Memory B cell (primary cell): ENCODE data around the gene PDHX.

Source experiments
- ATAC-seq: fragments of 150-1000 bp; cut with Tn5 transposase; 2 replicates; pipeline ENCODE4 v1.10.0; 2021; ENCODE audit warnings: low read depth, mild to moderate bottlenecking, moderate library complexity
- DNase-seq, 2 donors: peaks; one replicate each; pipeline ENCODE4 v3.0.0; 2022; ENCODE audit warnings: low spot score in 2 of 2
- H3K27ac Mint-ChIP-seq: one replicate; pipeline ENCODE4 v1.8.0; 2022; ENCODE audit warnings: mild to moderate bottlenecking, moderate library complexity, mixed read lengths
- H3K27me3 Mint-ChIP-seq: one replicate; pipeline ENCODE4 v1.8.0; 2022; ENCODE audit warnings: mixed read lengths
- H3K36me3 Mint-ChIP-seq: one replicate; pipeline ENCODE4 v1.8.0; 2022; ENCODE audit warnings: mild to moderate bottlenecking, mixed read lengths
- H3K4me1 Mint-ChIP-seq: one replicate; pipeline ENCODE4 v1.8.0; 2022; ENCODE audit warnings: mixed read lengths
- H3K4me3 Mint-ChIP-seq: one replicate; pipeline ENCODE4 v1.8.0; 2022; ENCODE audit warnings: mild to moderate bottlenecking, moderate library complexity, mixed read lengths
- H3K9me3 Mint-ChIP-seq: one replicate; pipeline ENCODE4 v1.8.0; 2022; ENCODE audit warnings: mixed read lengths

Gene PDHX

GRCh38 chr11:34924714-34925113 lies 8.3 kb downstream of the PDHX start:
- Mint-ChIP-seq H3K27ac (no peak overlapping the region), H3K4me1 (peaks cover 7% of the 10 kb centered on the region), H3K36me3 (peaks cover 2% of the 10 kb centered on the region), H3K4me3 (no peak overlapping the region), H3K27me3 (no peaks in the 10 kb centered on the region), H3K9me3 (no peaks in the 10 kb centered on the region)
- ATAC-seq (no peak), DNase-seq (no peak)

GRCh38 chr11:34926101-34926830 lies 9.8 kb downstream of the PDHX start:
- peak in 1 of 2 donors; percentile 40 for DNase-seq
- ATAC-seq: peak; percentile 53
- H3K27ac Mint-ChIP-seq: no peak overlapping the region
- peaks cover 5% of the 10 kb centered on the region for H3K4me1 Mint-ChIP-seq
- H3K27me3 Mint-ChIP-seq: no peaks in the 10 kb centered on the region
- no peaks in the 10 kb centered on the region for H3K9me3 Mint-ChIP-seq
- no peak overlapping the region for H3K4me3 Mint-ChIP-seq
- no peaks in the 10 kb centered on the region for H3K36me3 Mint-ChIP-seq

GRCh38 chr11:34926831-34927132 lies 10.4 kb downstream of the PDHX start:
- no peak for ATAC-seq
- H3K4me1 Mint-ChIP-seq: peaks cover 5% of the 10 kb centered on the region
- no peaks in the 10 kb centered on the region for H3K27me3 Mint-ChIP-seq
- H3K4me3 Mint-ChIP-seq: no peak overlapping the region
- H3K36me3 Mint-ChIP-seq: no peaks in the 10 kb centered on the region
- DNase-seq: no peak
- no peak overlapping the region for H3K27ac Mint-ChIP-seq
- H3K9me3 Mint-ChIP-seq: no peaks in the 10 kb centered on the region

- H3K27ac Mint-ChIP-seq: no peak overlapping the region
- ATAC-seq (no peak), DNase-seq (no peak)
- no peaks in the 10 kb centered on the region for H3K9me3 Mint-ChIP-seq
- peaks cover 2% of the 10 kb centered on the region for H3K4me1 Mint-ChIP-seq
- H3K4me3 Mint-ChIP-seq: no peak overlapping the region
- peaks cover 4% of the 10 kb centered on the region for H3K36me3 Mint-ChIP-seq
- no peaks in the 10 kb centered on the region for H3K27me3 Mint-ChIP-seq
Observed at GRCh38 chr11:34928268-34928959, 12.0 kb downstream of the PDHX start.

GRCh38 chr11:34928960-34929680 lies 12.7 kb downstream of the PDHX start:
- Mint-ChIP-seq H3K4me3 (no peak overlapping the region), H3K9me3 (no peaks in the 10 kb centered on the region), H3K27me3 (no peaks in the 10 kb centered on the region), H3K4me1 (peaks cover 2% of the 10 kb centered on the region), H3K36me3 (peaks cover 4% of the 10 kb centered on the region), H3K27ac (no peak overlapping the region)
- no peak for ATAC-seq
- no peak for DNase-seq

GRCh38 chr11:34929794-34930763 lies 13.7 kb downstream of the PDHX start:
- Mint-ChIP-seq H3K36me3 (peaks cover 5% of the 10 kb centered on the region), H3K27ac (no peak overlapping the region), H3K4me1 (peaks cover 2% of the 10 kb centered on the region), H3K4me3 (no peak overlapping the region), H3K27me3 (no peaks in the 10 kb centered on the region), H3K9me3 (no peaks in the 10 kb centered on the region)
- ATAC-seq: no peak
- no peak for DNase-seq

GRCh38 chr11:34936945-34937629 lies 20.7 kb downstream of the PDHX start:
- Mint-ChIP-seq H3K4me3 (no peak overlapping the region), H3K4me1 (peaks cover 12% of the 10 kb centered on the region), H3K36me3 (peaks cover 24% of the 10 kb centered on the region), H3K9me3 (no peaks in the 10 kb centered on the region), H3K27ac (no peak overlapping the region), H3K27me3 (no peaks in the 10 kb centered on the region)
- ATAC-seq: no peak
- DNase-seq: no peak

GRCh38 chr11:34938611-34939010 lies 22.2 kb downstream of the PDHX start:
- Mint-ChIP-seq H3K9me3 (no peaks in the 10 kb centered on the region), H3K4me1 (peaks cover 12% of the 10 kb centered on the region), H3K27ac (no peak overlapping the region), H3K4me3 (no peak overlapping the region), H3K36me3 (peaks cover 23% of the 10 kb centered on the region), H3K27me3 (no peaks in the 10 kb centered on the region)
- ATAC-seq: no peak
- DNase-seq: no peak

GRCh38 chr11:34940026-34940677 lies 23.7 kb downstream of the PDHX start:
- no peak for DNase-seq
- H3K36me3 Mint-ChIP-seq: peaks cover 28% of the 10 kb centered on the region

GRCh38 chr11:34941688-34942087 lies 25.3 kb downstream of the PDHX start:
- peak overlapping the region; percentile 18 for H3K27ac Mint-ChIP-seq
- H3K27me3 Mint-ChIP-seq: no peaks in the 10 kb centered on the region
- H3K4me1 Mint-ChIP-seq: peaks cover 3% of the 10 kb centered on the region
- H3K36me3 Mint-ChIP-seq: peaks cover 21% of the 10 kb centered on the region
- H3K9me3 Mint-ChIP-seq: no peaks in the 10 kb centered on the region
- no peak for DNase-seq
- ATAC-seq: no peak
- no peak overlapping the region for H3K4me3 Mint-ChIP-seq

More at GRCh38 chr11:34940026-34940677, 23.7 kb downstream of the PDHX start:
- ATAC-seq: peak; percentile 62
- Mint-ChIP-seq H3K4me1 (peaks cover 12% of the 10 kb centered on the region), H3K4me3 (no peak overlapping the region), H3K9me3 (no peaks in the 10 kb centered on the region), H3K27me3 (no peaks in the 10 kb centered on the region), H3K27ac (peak overlapping the region; percentile 49)

- peaks cover 20% of the 10 kb centered on the region for H3K36me3 Mint-ChIP-seq
- no peak for DNase-seq
Observed at GRCh38 chr11:34944692-34945091, 28.3 kb downstream of the PDHX start.

GRCh38 chr11:34948696-34949095 lies 32.3 kb downstream of the PDHX start:
- no peak for DNase-seq
- Mint-ChIP-seq H3K27me3 (no peaks in the 10 kb centered on the region), H3K9me3 (no peaks in the 10 kb centered on the region), H3K4me1 (no peaks in the 10 kb centered on the region), H3K4me3 (no peak overlapping the region), H3K36me3 (peaks cover 16% of the 10 kb centered on the region), H3K27ac (no peak overlapping the region)
- ATAC-seq: no peak

More at GRCh38 chr11:34944692-34945091, 28.3 kb downstream of the PDHX start:
- no peak overlapping the region for H3K27ac Mint-ChIP-seq
- H3K4me1 Mint-ChIP-seq: peaks cover 3% of the 10 kb centered on the region
- no peak for ATAC-seq
- no peaks in the 10 kb centered on the region for H3K9me3 Mint-ChIP-seq
- H3K27me3 Mint-ChIP-seq: no peaks in the 10 kb centered on the region
- H3K4me3 Mint-ChIP-seq: no peak overlapping the region

GRCh38 chr11:34953955-34954354 lies 37.5 kb downstream of the PDHX start:
- Mint-ChIP-seq H3K4me3 (no peak overlapping the region), H3K4me1 (peaks cover 6% of the 10 kb centered on the region), H3K27ac (no peak overlapping the region), H3K9me3 (no peaks in the 10 kb centered on the region), H3K27me3 (no peaks in the 10 kb centered on the region), H3K36me3 (peaks cover 12% of the 10 kb centered on the region)
- no peak for DNase-seq
- ATAC-seq: no peak
